Thymus (tissue), 11 donors: Measurements from ENCODE around the gene SLC22A3. TPM values are rescaled to one million over a fixed set of nuclear protein-coding genes. Genes with fewer than 3 reads are reported as not detected.

ENCODE experiments used
- DNase-seq, 9 donors: peaks; one replicate each; pipeline ENCODE4 v3.0.0-alpha.2; 2013; ENCODE audit warnings: low spot score in 9 of 9, low read depth in 6 of 9, missing footprints in 1 of 9
- H3K27ac ChIP-seq, 2 donors: one replicate each; pipeline ENCODE4 v1.5.1; 2013; ENCODE audit warnings: control low read depth in 1 of 2, low read depth in 1 of 2, low read length in 1 of 2, mild to moderate bottlenecking in 1 of 2, moderate library complexity in 1 of 2
- H3K27me3 ChIP-seq, 2 donors: one replicate each; pipeline ENCODE4 v1.5.1; 2013; ENCODE audit warnings: low read length in 1 of 2; ENCODE audit not compliant: control insufficient read depth in 2 of 2, insufficient read depth in 1 of 2
- H3K36me3 ChIP-seq, 2 donors: one replicate each; pipeline ENCODE4 v1.5.1; 2013; ENCODE audit warnings: low read length in 1 of 2, mild to moderate bottlenecking in 1 of 2, moderate library complexity in 1 of 2; ENCODE audit not compliant: control insufficient read depth in 2 of 2, insufficient read depth in 2 of 2
- H3K4me1 ChIP-seq, 2 donors: one replicate each; pipeline ENCODE4 v1.5.1; 2013; ENCODE audit warnings: low read length in 2 of 2; ENCODE audit not compliant: control insufficient read depth in 2 of 2, insufficient read depth in 2 of 2
- H3K4me3 ChIP-seq, 2 donors: one replicate each; pipeline ENCODE4 v1.5.1; 2013; ENCODE audit warnings: low read length in 2 of 2, control low read depth in 1 of 2, mild to moderate bottlenecking in 1 of 2
- H3K9me3 ChIP-seq, 2 donors: one replicate each; pipeline ENCODE4 v1.5.1; 2013; ENCODE audit warnings: low read length in 1 of 2, mild to moderate bottlenecking in 1 of 2; ENCODE audit not compliant: control insufficient read depth in 2 of 2, insufficient read depth in 1 of 2
- WGBS: extraction: QIAGEN DNeasy Blood & Tissue Kit; methylation state at CpG from one replicate; pipeline ENCODE4 v1.1.7; 2013; 5-methylcytosine and 5-hydroxymethylcytosine counted together
- polyA plus RNA-seq: library from polyadenylated mRNA; stranded (reverse); fragments of 200-250 nt; gene quantifications from one replicate; pipeline ENCODE4 v1.2.3, GENCODE V29; 2013
- total RNA-seq: library from RNA; stranded (reverse); fragments of 120-200 nt; gene quantifications from one replicate; pipeline ENCODE4 v1.2.4, GENCODE V29; 2013
- donor health status: healthy.

SLC22A3 gene
- total and polyA plus RNA-seq, 2 donors = 0.28 to 1.4 TPM

- Histone ChIP-seq H3K36me3 (no peaks in the 10 kb centered on the region), H3K9me3 (no peaks in the 10 kb centered on the region), H3K27me3 (no peaks in the 10 kb centered on the region), H3K27ac (no peak overlapping the region), H3K4me1 (no peaks in the 10 kb centered on the region), H3K4me3 (no peak overlapping the region)
- 75% methylated on average over 5 of the region's 5 CpGs for WGBS
- no peak for DNase-seq
These were observed 17.0 kb upstream of the SLC22A3 start for GRCh38 chr6:160331204-160331603.

DNA sequence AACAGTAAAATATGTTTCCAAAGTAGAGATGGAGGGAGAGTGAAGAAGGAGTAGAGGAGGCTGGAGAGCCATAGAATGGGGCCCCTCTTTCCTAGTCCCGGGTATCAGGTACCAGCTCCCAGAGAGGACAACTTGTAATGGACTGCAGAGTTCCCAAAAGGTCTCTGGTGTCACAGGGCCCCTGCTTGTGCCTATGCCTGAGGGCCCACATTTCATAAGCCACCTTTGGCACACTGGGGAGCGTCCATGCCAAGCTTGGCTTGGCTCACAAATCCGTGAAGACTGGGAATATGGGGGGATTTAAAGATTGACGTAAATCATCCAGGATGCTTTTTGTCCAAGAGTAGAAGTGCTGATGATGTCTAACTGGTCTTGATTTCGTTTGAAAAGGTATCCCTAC lies 16.4 kb upstream of the SLC22A3 start:
- Histone ChIP-seq H3K4me3 (no peak overlapping the region), H3K36me3 (no peaks in the 10 kb centered on the region), H3K27me3 (no peaks in the 10 kb centered on the region), H3K9me3 (no peaks in the 10 kb centered on the region), H3K27ac (no peak overlapping the region), H3K4me1 (no peaks in the 10 kb centered on the region)
- DNase-seq = no peak
- 85% methylated on average over 5 of the region's 5 CpGs for WGBS

- WGBS = 80% methylated on average over 3 of the region's 3 CpGs
- no peak overlapping the region for H3K4me3 ChIP-seq
- H3K36me3 ChIP-seq = no peaks in the 10 kb centered on the region
- H3K27me3 ChIP-seq = no peaks in the 10 kb centered on the region
- H3K27ac ChIP-seq = no peak overlapping the region
- no peaks in the 10 kb centered on the region for H3K9me3 ChIP-seq
- no peaks in the 10 kb centered on the region for H3K4me1 ChIP-seq
- DNase-seq = no peak
These were observed 15.1 kb upstream of the SLC22A3 start for GRCh38 chr6:160333101-160333500.

DNA sequence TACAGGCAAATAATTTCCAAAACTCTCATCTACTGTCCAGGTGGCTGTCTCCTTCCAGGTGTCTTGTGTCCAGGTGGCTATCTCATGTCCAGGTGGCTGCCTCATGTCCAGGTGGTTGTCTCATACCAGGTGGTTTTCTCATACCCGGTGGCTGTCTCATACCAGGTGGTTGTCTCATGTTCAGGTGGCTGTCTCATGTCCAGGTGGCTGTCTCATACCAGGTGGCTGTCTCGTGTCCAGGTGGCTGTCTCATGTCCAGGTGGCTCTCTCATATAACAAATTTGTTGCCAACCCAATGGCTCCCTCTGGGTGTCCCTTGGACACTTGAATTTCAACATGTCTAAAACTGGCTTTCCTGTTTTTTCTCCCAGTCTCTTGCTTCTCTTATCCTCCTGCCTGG lies 14.3 kb upstream of the SLC22A3 start:
- H3K4me3 ChIP-seq = no peak overlapping the region
- no peaks in the 10 kb centered on the region for H3K4me1 ChIP-seq
- DNase-seq = no peak
- H3K36me3 ChIP-seq = no peaks in the 10 kb centered on the region
- 96% methylated on average over 2 of the region's 2 CpGs for WGBS
- H3K9me3 ChIP-seq = no peaks in the 10 kb centered on the region
- H3K27me3 ChIP-seq = no peaks in the 10 kb centered on the region
- H3K27ac ChIP-seq = no peak overlapping the region

DNA sequence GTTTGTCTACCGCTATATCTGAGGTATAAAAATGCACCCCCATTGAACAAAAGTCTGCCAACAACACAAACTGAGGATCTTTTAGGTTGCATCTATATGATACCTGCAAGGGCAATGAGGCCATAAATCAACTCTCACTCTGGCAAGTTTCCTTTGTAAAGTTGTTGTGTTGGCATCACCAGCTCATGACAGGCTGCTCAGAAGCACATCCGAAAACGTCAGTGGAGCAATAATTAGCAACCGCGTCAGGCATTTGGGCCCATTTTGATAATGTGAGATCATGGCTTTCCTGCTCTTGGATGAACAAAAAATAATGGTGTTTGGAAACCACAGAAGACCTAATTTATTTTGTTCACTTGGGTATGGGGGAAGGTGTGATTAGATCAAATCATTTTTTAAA lies 12.0 kb upstream of the SLC22A3 start:
- Histone ChIP-seq H3K4me1 (no peaks in the 10 kb centered on the region), H3K27me3 (no peaks in the 10 kb centered on the region), H3K36me3 (no peaks in the 10 kb centered on the region), H3K9me3 (no peaks in the 10 kb centered on the region), H3K4me3 (no peak overlapping the region), H3K27ac (no peak overlapping the region)
- WGBS = 92% methylated on average over 5 of the region's 5 CpGs
- DNase-seq = no peak

DNA sequence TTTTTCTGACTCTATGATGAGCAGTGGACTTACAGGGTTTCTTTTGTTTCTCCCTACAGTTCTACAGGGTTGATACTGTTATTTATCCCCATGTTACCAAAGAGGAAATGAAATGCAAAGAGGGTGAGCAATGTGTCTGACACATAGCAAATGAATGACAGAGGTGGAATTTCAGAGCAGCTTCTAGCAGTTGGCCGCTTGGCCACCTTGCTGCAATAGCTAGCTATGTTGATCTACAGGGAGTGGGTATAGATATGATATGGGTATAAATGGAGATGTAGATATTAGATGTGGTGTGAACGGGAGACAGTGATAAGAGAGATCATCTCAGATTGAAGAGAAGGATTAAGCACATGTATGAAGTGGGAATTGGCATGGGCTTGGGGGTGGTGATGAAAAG lies 10.9 kb upstream of the SLC22A3 start:
- Histone ChIP-seq H3K4me1 (no peaks in the 10 kb centered on the region), H3K9me3 (no peaks in the 10 kb centered on the region), H3K27me3 (no peaks in the 10 kb centered on the region), H3K27ac (no peak overlapping the region), H3K36me3 (no peaks in the 10 kb centered on the region), H3K4me3 (no peak overlapping the region)
- no peak for DNase-seq
- WGBS = 96% methylated on average over 2 of the region's 2 CpGs

DNA sequence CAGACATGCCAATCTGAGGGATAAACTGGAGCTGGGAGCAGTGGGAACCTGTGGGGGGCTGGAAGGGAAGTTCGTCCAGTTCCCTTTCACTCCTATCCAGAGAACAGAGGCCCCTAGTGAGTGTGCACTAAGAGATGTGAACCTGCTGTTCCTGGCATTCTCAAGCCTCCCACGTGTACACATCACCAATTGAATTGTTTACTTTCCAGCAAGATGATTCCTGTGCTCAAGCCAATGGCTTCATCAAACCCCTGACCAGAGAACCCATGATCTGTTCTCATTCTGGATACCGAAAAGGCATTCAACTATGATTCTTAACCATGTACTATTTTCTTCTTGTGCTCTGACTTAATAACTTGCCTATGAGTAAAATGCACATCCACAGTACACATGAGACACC lies 10.2 kb upstream of the SLC22A3 start:
- DNase-seq = no peak
- Histone ChIP-seq H3K27me3 (no peaks in the 10 kb centered on the region), H3K4me1 (no peaks in the 10 kb centered on the region), H3K27ac (no peak overlapping the region), H3K4me3 (no peak overlapping the region), H3K36me3 (no peaks in the 10 kb centered on the region), H3K9me3 (no peaks in the 10 kb centered on the region)
- WGBS = 83% methylated on average over 3 of the region's 3 CpGs

DNA sequence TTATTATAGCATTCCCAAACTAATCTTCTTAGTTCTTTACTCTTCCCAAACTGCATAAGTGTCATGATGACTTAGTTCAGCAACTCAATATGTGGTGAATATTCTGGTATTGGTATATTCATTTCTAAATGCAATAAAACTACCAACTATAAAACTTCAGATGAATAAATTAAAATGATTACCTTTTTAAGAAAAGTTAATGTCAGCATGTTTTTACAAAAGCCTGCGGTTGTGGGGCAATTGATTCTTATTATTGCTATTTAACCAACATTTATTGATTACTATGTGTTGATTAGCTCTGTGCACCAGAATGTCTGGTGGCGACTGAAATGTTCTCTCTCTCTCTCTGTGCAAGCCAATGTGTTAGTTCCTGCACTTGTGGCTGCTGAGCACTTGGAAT lies 5.0 kb upstream of the SLC22A3 start:
- 97% methylated on average over 2 of the region's 2 CpGs for WGBS
- Histone ChIP-seq H3K27ac (no peak overlapping the region), H3K27me3 (peaks cover 18 to 25% of the 10 kb centered on the region in 2 donors), H3K4me1 (no peaks in the 10 kb centered on the region), H3K4me3 (no peak overlapping the region), H3K36me3 (no peaks in the 10 kb centered on the region), H3K9me3 (no peaks in the 10 kb centered on the region)
- DNase-seq = no peak

DNA sequence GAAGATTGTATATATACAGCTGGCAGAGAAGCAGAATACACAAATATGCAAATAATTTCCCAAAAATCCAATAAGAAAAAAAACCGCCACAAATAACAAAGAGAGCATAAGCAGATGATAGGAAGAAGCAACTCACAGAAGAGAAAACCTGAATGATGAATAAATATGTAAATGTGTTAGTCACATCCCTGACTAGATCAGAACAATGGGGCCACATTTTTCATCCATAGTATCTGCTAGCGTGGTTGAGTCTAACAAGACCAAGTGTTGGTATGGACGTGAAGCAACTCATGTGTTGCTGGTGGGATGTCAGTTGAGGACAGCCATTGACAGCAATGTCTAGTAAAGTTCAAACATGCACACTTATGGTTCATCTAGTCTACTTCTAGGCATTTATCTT lies 3.9 kb upstream of the SLC22A3 start:
- Histone ChIP-seq H3K9me3 (no peaks in the 10 kb centered on the region), H3K36me3 (no peaks in the 10 kb centered on the region), H3K4me3 (no peak overlapping the region), H3K27me3 (peaks cover 28 to 36% of the 10 kb centered on the region in 2 donors), H3K27ac (no peak overlapping the region), H3K4me1 (no peaks in the 10 kb centered on the region)
- no peak for DNase-seq
- 94% methylated on average over 3 of the region's 3 CpGs for WGBS
